ENCODE results near the gene AP1G2.
"Not testable (repeated sequence)": the region's sequence is repeated elsewhere in the genome, so short reads cannot be mapped to it uniquely, and the experiment has no call there.

Gene AP1G2

DNA sequence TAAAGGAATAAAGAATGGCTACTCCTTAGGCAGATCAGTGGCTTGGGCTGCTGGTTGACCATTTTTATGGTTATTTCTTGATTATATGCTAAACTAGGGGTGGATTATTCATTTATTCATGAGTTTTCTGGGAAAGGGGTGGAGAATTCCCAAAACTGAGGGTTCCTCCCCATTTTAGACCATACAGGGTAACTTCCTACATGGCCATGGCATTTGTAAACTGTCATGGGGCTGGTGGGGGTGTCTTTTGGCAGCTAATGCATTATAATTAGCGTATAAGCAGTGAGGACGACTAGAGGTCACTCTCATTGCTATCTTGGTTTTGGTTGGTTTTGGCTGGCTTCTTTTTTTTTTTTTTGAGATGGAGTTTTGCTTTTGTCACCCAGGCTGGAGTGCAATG lies 36.6 kb upstream of the AP1G2 start:
- TF ChIP-seq, protein P1, sequence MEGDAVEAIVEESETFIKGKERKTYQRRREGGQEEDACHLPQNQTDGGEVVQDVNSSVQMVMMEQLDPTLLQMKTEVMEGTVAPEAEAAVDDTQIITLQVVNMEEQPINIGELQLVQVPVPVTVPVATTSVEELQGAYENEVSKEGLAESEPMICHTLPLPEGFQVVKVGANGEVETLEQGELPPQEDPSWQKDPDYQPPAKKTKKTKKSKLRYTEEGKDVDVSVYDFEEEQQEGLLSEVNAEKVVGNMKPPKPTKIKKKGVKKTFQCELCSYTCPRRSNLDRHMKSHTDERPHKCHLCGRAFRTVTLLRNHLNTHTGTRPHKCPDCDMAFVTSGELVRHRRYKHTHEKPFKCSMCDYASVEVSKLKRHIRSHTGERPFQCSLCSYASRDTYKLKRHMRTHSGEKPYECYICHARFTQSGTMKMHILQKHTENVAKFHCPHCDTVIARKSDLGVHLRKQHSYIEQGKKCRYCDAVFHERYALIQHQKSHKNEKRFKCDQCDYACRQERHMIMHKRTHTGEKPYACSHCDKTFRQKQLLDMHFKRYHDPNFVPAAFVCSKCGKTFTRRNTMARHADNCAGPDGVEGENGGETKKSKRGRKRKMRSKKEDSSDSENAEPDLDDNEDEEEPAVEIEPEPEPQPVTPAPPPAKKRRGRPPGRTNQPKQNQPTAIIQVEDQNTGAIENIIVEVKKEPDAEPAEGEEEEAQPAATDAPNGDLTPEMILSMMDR (IDR thresholded peaks at IDR 0.05) = no peak
- no peak for TF ChIP-seq ZFX (IDR thresholded peaks at IDR 0.05; ENCODE audit: borderline replicate concordance)

GRCh38 chr14:23603103-23603502 lies 35.5 kb upstream of the AP1G2 start:
- H3K27ac ChIP-seq = no peak overlapping the region
- TF ChIP-seq ZFX (IDR thresholded peaks at IDR 0.05; ENCODE audit: borderline replicate concordance) = no peak
- TF ChIP-seq, protein P1 (IDR thresholded peaks at IDR 0.05) = no peak

More for the DNA sequence above, 36.6 kb upstream of the AP1G2 start:
- no peak overlapping the region for H3K27ac ChIP-seq

DNA sequence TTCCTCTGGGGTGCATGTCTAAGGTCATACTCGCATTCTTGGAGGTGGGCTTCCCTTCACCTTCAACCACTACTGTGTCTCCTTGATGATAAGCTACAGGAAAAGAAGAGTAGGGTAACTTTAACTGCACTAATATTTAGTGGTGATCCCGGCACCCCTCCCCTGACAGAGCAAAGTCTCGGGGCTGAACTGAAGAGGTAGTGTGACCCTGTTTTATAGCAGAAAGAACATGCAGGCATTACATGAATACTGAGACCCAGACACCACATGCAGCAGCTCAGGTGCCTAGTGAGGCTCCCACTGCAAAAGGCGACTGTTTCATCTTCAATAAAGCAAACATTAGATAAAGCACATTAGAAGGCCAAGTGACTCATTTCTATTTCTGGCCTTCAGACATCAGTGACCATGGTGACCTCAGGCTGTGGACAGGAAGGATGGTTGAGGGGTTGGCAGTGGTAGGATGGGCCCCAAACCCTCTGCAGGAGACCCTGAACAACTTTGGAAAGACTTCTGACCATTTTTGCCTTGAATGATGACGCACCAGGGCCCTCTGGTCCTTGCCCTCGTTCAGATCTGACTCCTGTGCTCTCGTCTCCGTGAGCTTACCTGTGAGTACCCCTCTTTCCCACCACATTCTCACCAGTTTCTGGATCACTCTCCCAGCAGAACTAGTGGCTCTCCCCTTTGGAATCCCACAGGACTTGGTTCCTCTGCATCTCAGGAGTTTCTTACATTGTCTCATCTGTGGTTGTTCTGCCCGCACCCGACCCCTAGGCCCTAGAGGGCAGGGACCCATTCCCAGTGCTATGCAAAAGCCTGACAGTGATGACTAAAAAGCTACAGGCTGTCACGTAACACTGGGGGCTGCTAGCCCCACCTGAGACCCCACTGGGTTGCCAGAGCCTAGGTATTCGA lies 34.8 kb upstream of the AP1G2 start:
- TF ChIP-seq, protein P1 (IDR thresholded peaks at IDR 0.05) = no peak
- TF ChIP-seq ZFX (IDR thresholded peaks at IDR 0.05; ENCODE audit: borderline replicate concordance) = no peak
- H3K27ac ChIP-seq = no peak overlapping the region

GRCh38 chr14:23601845-23602180 lies 34.2 kb upstream of the AP1G2 start:
- H3K27ac ChIP-seq = no peak overlapping the region

GRCh38 chr14:23601424-23601823 lies 33.8 kb upstream of the AP1G2 start:
- no peak for TF ChIP-seq ZFX (IDR thresholded peaks at IDR 0.05; ENCODE audit: borderline replicate concordance)
- TF ChIP-seq, protein P1 (IDR thresholded peaks at IDR 0.05) = no peak
- no peak overlapping the region for H3K27ac ChIP-seq

More at GRCh38 chr14:23601845-23602180, 34.2 kb upstream of the AP1G2 start:
- TF ChIP-seq, protein P1 (IDR thresholded peaks at IDR 0.05) = no peak
- TF ChIP-seq ZFX (IDR thresholded peaks at IDR 0.05; ENCODE audit: borderline replicate concordance) = no peak

- TF ChIP-seq, protein P1 (IDR thresholded peaks at IDR 0.05) = no peak
- no peak overlapping the region for H3K27ac ChIP-seq
Observed at GRCh38 chr14:23600806-23601205, 33.2 kb upstream of the AP1G2 start.

- no peak overlapping the region for H3K27ac ChIP-seq
- TF ChIP-seq ZFX (IDR thresholded peaks at IDR 0.05; ENCODE audit: borderline replicate concordance) = no peak
- TF ChIP-seq, protein P1 (IDR thresholded peaks at IDR 0.05) = no peak
Observed at GRCh38 chr14:23600322-23600707, 32.7 kb upstream of the AP1G2 start.

GRCh38 chr14:23594191-23594590 lies 26.6 kb upstream of the AP1G2 start:
- not testable (repeated sequence) for H3K27ac ChIP-seq

Data from 22Rv1 (cell line).